B cell (primary cell): ENCODE results near the gene PIGZ. TPM values are rescaled to one million over a fixed set of nuclear protein-coding genes. Genes with fewer than 3 reads are reported as not detected.
A peak's percentile ranks its signal among the peaks of the same experiment; 100 is the strongest.

Experiments used
- ATAC-seq: fragments of 200-7000 bp; cut with Tn5 transposase; one replicate; pipeline ENCODE4 v1.10.0; 2021; ENCODE audit warnings: low read depth, mild to moderate bottlenecking, moderate number of reproducible peaks, moderate library complexity
- CTCF ChIA-PET: fragments of 350-600 bp; sonication (Branson Sonifier 250); formaldehyde crosslinking; loops from one replicate; lab custom pipeline; 2021; ENCODE audit warnings: antibody characterized with exemption, inconsistent platforms; lab: Charles Lee
- POLR2A ChIA-PET: fragments of 350-600 bp; sonication (Branson Sonifier 250); formaldehyde crosslinking; loops from one replicate; lab custom pipeline; 2021; ENCODE audit warnings: antibody characterized with exemption; lab: Charles Lee
- DNase-seq: peaks from one replicate; pipeline ENCODE4 v3.0.0; 2013
- H2AFZ ChIP-seq: 2 replicates; pipeline ENCODE4 v1.6.1; 2012; ENCODE audit warnings: mild to moderate bottlenecking, low read depth, low read length; ENCODE audit not compliant: insufficient read depth, poor library complexity, severe bottlenecking
- H3K27ac ChIP-seq, 2 donors: 1 replicate in 1 of 2; 2 replicates in 1 of 2; pipeline ENCODE4 v1.5.1; 2012 to 2013; ENCODE audit warnings: low read length in 2 of 2, mild to moderate bottlenecking in 2 of 2, moderate library complexity in 1 of 2
- H3K27me3 ChIP-seq, 4 experiments: fragments of 200-600 bp in 1 of 4; sonication (generic) in 1 of 4; replicated peaks in 1 of 4; 1 replicate in 2 of 4; 2 replicates in 2 of 4; pipeline versions ENCODE4 v1.6.1 to v1.7.0; 2013 to 2016; ENCODE audit warnings: low read length in 3 of 4, mild to moderate bottlenecking in 2 of 4, mixed read lengths in 1 of 4, moderate library complexity in 1 of 4; ENCODE audit not compliant: insufficient read depth in 4 of 4, control insufficient read depth in 3 of 4; ENCODE audit errors: control extremely low read depth in 1 of 4
- H3K36me3 ChIP-seq, 2 experiments: replicated peaks in 1 of 2; 1 replicate in 1 of 2; 2 replicates in 1 of 2; pipeline versions ENCODE4 v1.6.1 to v1.7.1; 2013; ENCODE audit warnings: low read length in 1 of 2; ENCODE audit not compliant: insufficient read depth in 2 of 2, control insufficient read depth in 1 of 2; ENCODE audit errors: control extremely low read depth in 1 of 2, extremely low read depth in 1 of 2
- H3K4me1 ChIP-seq, 2 donors: fragments of 200-600 bp in 1 of 2; sonication (generic) in 1 of 2; 1 replicate in 1 of 2; 2 replicates in 1 of 2; pipeline versions ENCODE4 v1.5.1 to v1.6.1; 2013 to 2017; ENCODE audit warnings: low read length in 2 of 2; ENCODE audit not compliant: control insufficient read depth in 2 of 2, insufficient read depth in 2 of 2
- H3K4me2 ChIP-seq: replicated peaks from 2 replicates; pipeline ENCODE3; 2012; ENCODE audit warnings: mild to moderate bottlenecking, low read depth, low read length; ENCODE audit not compliant: poor library complexity, severe bottlenecking
- H3K4me3 ChIP-seq, 5 experiments: fragments of 200-600 bp in 1 of 5; sonication (generic) in 1 of 5; 1 replicate in 3 of 5; 2 replicates in 2 of 5; pipeline versions ENCODE4 v1.5.1 to v1.7.0; 2011 to 2016; ENCODE audit warnings: low read length in 4 of 5, mild to moderate bottlenecking in 4 of 5, low read depth in 2 of 5, control low read depth in 1 of 5, moderate library complexity in 1 of 5; ENCODE audit not compliant: insufficient read depth in 1 of 5; ENCODE audit errors: control extremely low read depth in 1 of 5, extremely low read depth in 1 of 5
- H3K79me2 ChIP-seq: fragments of 200-600 bp; sonication (generic); one replicate; pipeline ENCODE4 v1.6.0; 2016; ENCODE audit warnings: low read length; ENCODE audit not compliant: control insufficient read depth, insufficient read depth
- H3K9ac ChIP-seq: fragments of 200-600 bp; sonication (generic); 2 replicates; pipeline ENCODE4 v1.6.1; 2017; ENCODE audit warnings: mild to moderate bottlenecking, low read length, moderate library complexity
- H3K9me3 ChIP-seq, 3 donors: one replicate each; pipeline versions ENCODE4 v1.6.1 to v1.7.1; 2013; ENCODE audit warnings: low read length in 2 of 3; ENCODE audit not compliant: control insufficient read depth in 2 of 3, insufficient read depth in 1 of 3; ENCODE audit errors: control extremely low read depth in 1 of 3
- H4K20me1 ChIP-seq: 2 replicates; pipeline ENCODE4 v1.6.0; 2012; ENCODE audit warnings: mild to moderate bottlenecking, low read length; ENCODE audit not compliant: insufficient read depth, control insufficient read depth, poor library complexity, severe bottlenecking
- H3K27ac Mint-ChIP-seq: one replicate; pipeline ENCODE4 v1.8.0; 2021; ENCODE audit warnings: mixed read lengths
- H3K27me3 Mint-ChIP-seq: one replicate; pipeline ENCODE4 v1.8.0; 2021; ENCODE audit warnings: mixed read lengths
- H3K4me1 Mint-ChIP-seq: one replicate; pipeline ENCODE4 v1.8.0; 2021; ENCODE audit warnings: mixed read lengths
- H3K4me3 Mint-ChIP-seq: one replicate; pipeline ENCODE4 v1.8.0; 2021; ENCODE audit warnings: mixed read lengths
- H3K9me3 Mint-ChIP-seq: one replicate; pipeline ENCODE4 v1.8.0; 2022; ENCODE audit warnings: mixed read lengths; ENCODE audit not compliant: insufficient read depth
- EZH2 ChIP-seq: IDR thresholded peaks from 2 replicates; pipeline ENCODE4 v1.6.1; 2012; ENCODE audit warnings: borderline replicate concordance, low read depth, mild to moderate bottlenecking, moderate library complexity, low read length; ENCODE audit not compliant: insufficient read depth, poor library complexity, severe bottlenecking
- whole genome bisulfite sequencing: methylation state at CpG from one replicate; pipeline ENCODE4 v1.1.5; 2013; ENCODE audit warnings: missing lambda C conversion rate; ENCODE audit not compliant: insufficient coverage; 5-methylcytosine and 5-hydroxymethylcytosine counted together
- intact Hi-C: fragments of 100-400 bp; cut with micrococcal nuclease; formaldehyde crosslinking; loops from one replicate; pipeline ENCODE4 v1.10.0; 2022
- polyA plus RNA-seq: library from polyadenylated mRNA; depleted of rRNA; stranded (reverse); fragments of >200 nt; gene quantifications from 2 replicates; pipeline ENCODE4 v1.2.3, GENCODE V29; 2012
- total RNA-seq, 2 donors: library from RNA; stranded (reverse); fragments of 120-200 nt in 1 of 2; gene quantifications; 1 replicate in 1 of 2; 2 replicates in 1 of 2; pipeline versions ENCODE4 v1.2.3 to v1.2.4, GENCODE V29; 2013 to 2022
- TF ChIP-seq, protein P1 (sequence below): fragments of 200-600 bp; IDR thresholded peaks from one replicate; pipeline ENCODE4 v1.8.0; 2022; ENCODE audit warnings: antibody characterized with exemption, mild to moderate bottlenecking

PIGZ gene
- total and polyA plus RNA-seq, 2 donors (not counting 1 experiment from before 2014, with no cell fraction given): 2.2 to 3.9 TPM

DNA sequence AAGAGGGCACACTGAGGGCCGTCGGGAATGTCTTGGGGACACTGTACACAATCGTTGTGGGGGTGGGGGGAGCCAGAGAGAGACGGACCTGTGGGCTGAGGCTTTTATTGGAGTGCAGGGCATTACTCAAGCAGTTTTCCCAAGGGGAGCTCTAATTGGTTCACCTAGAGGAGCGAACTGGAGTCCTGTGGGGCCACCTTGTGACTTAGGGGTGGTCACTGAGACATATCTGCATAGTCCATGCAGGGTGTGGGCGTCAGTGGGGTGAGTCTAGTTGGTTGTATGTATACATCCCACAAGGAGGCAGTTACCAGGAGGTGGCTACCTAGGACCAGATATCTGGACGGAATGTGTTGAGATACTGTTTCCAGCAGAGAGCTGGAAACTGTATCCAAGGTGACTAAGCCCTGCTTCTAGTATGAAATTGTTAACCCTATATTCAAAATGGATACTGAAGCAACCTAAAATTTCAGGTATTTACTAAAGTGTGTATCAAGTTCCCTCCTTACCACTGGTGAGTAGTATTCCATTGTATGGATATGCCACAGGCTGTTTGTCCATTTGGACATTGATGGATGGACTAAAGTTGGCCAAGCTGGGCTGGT is 2.6 kb upstream of the PIGZ start:
- Histone ChIP-seq H3K27ac (no peak overlapping the region), H3K4me1 (peaks cover 5 to 11% of the 10 kb centered on the region in 2 donors), H3K36me3 (no peaks in the 10 kb centered on the region), H3K4me3 (no peak overlapping the region), H3K4me2 (no peak overlapping the region), H4K20me1 (no peaks in the 10 kb centered on the region), H3K9me3 (no peaks in the 10 kb centered on the region), H2AFZ (no peak overlapping the region), H3K27me3 (peaks cover 0 to 4% (median 1%) of the 10 kb centered on the region in 4 experiments), H3K79me2 (no peaks in the 10 kb centered on the region), H3K9ac (no peak overlapping the region)
- Mint-ChIP-seq H3K27ac (no peak overlapping the region), H3K9me3 (no peaks in the 10 kb centered on the region), H3K4me1 (peaks cover 19% of the 10 kb centered on the region), H3K27me3 (peaks cover 14% of the 10 kb centered on the region), H3K4me3 (peak overlapping the region; percentile 85)
- ChIA-PET POLR2A (no interaction called here), CTCF (interaction anchor here (0.6 to 5.4 kb wide), 10 partner anchors 13 to 433 kb away, joined by 3 to 66 read pairs (median 3); partner anchors contain the start of genes NCBP2 and SENP5)
- ATAC-seq (no peak), DNase-seq (no peak)
- intact Hi-C loops: loop anchor here (2.0 kb wide), 1 partner anchor 362 kb away; no protein-coding TSS in a partner anchor
- WGBS: 61% methylated on average over 6 of the region's 7 CpGs
- TF ChIP-seq, protein P1, sequence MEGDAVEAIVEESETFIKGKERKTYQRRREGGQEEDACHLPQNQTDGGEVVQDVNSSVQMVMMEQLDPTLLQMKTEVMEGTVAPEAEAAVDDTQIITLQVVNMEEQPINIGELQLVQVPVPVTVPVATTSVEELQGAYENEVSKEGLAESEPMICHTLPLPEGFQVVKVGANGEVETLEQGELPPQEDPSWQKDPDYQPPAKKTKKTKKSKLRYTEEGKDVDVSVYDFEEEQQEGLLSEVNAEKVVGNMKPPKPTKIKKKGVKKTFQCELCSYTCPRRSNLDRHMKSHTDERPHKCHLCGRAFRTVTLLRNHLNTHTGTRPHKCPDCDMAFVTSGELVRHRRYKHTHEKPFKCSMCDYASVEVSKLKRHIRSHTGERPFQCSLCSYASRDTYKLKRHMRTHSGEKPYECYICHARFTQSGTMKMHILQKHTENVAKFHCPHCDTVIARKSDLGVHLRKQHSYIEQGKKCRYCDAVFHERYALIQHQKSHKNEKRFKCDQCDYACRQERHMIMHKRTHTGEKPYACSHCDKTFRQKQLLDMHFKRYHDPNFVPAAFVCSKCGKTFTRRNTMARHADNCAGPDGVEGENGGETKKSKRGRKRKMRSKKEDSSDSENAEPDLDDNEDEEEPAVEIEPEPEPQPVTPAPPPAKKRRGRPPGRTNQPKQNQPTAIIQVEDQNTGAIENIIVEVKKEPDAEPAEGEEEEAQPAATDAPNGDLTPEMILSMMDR: no peak
- no peak for TF ChIP-seq EZH2

DNA sequence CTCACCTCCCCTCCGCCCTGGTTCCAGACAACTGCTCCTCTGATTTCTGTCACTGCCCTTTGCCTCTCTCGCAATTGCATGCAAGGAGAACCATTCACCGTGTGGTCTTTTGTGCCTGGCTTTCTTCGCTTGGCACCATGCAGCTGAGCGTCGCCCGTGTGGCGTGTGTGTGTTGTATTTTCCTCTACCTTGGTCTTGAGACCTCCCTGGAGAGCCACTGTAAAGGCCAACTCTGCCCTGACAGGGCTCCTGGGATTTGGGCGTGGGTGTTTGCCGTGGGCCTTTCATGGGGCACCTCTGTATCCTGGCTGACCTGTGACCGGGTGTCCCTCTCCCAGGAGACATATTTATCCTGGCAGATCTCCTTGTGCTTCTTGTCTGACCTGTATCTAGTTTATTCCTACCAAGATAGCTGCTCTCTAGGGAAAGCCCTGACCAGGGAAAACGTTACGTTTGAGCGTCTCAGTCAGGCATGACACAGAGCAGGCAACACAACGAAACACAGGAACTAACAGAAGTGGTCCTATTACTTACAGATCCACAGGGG is 2.0 kb upstream of the PIGZ start:
- H3K4me3 ChIP-seq: peak overlapping the region in 1 of 5 experiments; percentile 9
- DNase-seq (no peak), ATAC-seq (no peak)
- Mint-ChIP-seq H3K9me3 (no peaks in the 10 kb centered on the region), H3K27ac (peak overlapping the region; percentile 81), H3K4me1 (peaks cover 19% of the 10 kb centered on the region), H3K27me3 (peaks cover 13% of the 10 kb centered on the region), H3K4me3 (peak overlapping the region; percentile 85)
- peak overlapping the region; percentile 90 for H2AFZ ChIP-seq
- 86% methylated on average over 15 of the region's 15 CpGs for WGBS
- peaks cover 0 to 4% (median 1%) of the 10 kb centered on the region in 4 experiments for H3K27me3 ChIP-seq
- H4K20me1 ChIP-seq: no peaks in the 10 kb centered on the region
- no peaks in the 10 kb centered on the region for H3K79me2 ChIP-seq
- CTCF ChIA-PET: interaction anchor here (0.6 to 5.4 kb wide), 16 partner anchors 8 to 442 kb away, joined by 3 to 66 read pairs (median 4); partner anchors contain the start of genes NCBP2 and SENP5
- intact Hi-C loops: loop anchor here (1.0 to 2.0 kb wide), 3 partner anchors 132 to 402 kb away; partner anchors contain the start of genes FBXO45 and WDR53
- H3K36me3 ChIP-seq: no peaks in the 10 kb centered on the region
- H3K27ac ChIP-seq: no peak overlapping the region
- POLR2A ChIA-PET: interaction anchor here (1.7 kb wide), 1 partner anchor 28 kb away, joined by 8 read pairs; the partner anchor contains the start of gene NCBP2
- H3K4me2 ChIP-seq: no peak overlapping the region
- no peak overlapping the region for H3K9ac ChIP-seq
- H3K4me1 ChIP-seq: peaks cover 5 to 11% of the 10 kb centered on the region in 2 donors
- no peaks in the 10 kb centered on the region for H3K9me3 ChIP-seq
- no peak for TF ChIP-seq EZH2
- TF ChIP-seq, protein P1: no peak
